Neural progenitor cell (in vitro differentiated cells): Measurements from ENCODE around the gene CYP39A1.

Experiments used
- CTCF ChIP-seq: fragments of 200-600 bp; sonication (generic); IDR thresholded peaks from 2 replicates; pipeline ENCODE4 v1.5.1; 2017; ENCODE audit warnings: antibody characterized with exemption, mild to moderate bottlenecking
- EZH2 ChIP-seq: fragments of 200-600 bp; sonication (generic); IDR thresholded peaks from 2 replicates; pipeline ENCODE4 v1.6.1; 2017; ENCODE audit warnings: antibody characterized with exemption, mild to moderate bottlenecking, moderate library complexity
- EZH2phosphoT487 ChIP-seq: fragments of 200-600 bp; sonication (generic); IDR thresholded peaks from 2 replicates; pipeline ENCODE4 v1.6.1; 2017; ENCODE audit warnings: antibody characterized with exemption

GRCh38 chr6:46632053-46632452 lies 20.6 kb downstream of the CYP39A1 start:
- no peak for TF ChIP-seq CTCF
- TF ChIP-seq EZH2phosphoT487: no peak
- no peak for TF ChIP-seq EZH2
